ENCODE results near the gene ATG9B. TPM values are rescaled to one million over a fixed set of nuclear protein-coding genes. Genes with fewer than 3 reads are reported as not detected.

Gene ATG9B
- total and polyA plus RNA-seq, 10 donors = 0.66 to 3.8 (median 2.4) TPM

- peaks cover 0 to 62% (median 25%) of the 10 kb centered on the region in 7 donors for H3K27me3 ChIP-seq (replicated peaks in 1 of 7)
- peak; percentile 94 for DNase-seq
- H3K36me3 ChIP-seq = peaks cover 0 to 24% (median 0%) of the 10 kb centered on the region in 6 donors
- H3K4me3 ChIP-seq = peak overlapping the region in 7 of 8 donors; percentile 23 to 67 (median 34)
- intact Hi-C loops (cut with DNase I; ENCODE audit: low total_unique reads) = no loop called here
- TF ChIP-seq CTCF (IDR thresholded peaks at IDR 0.05 in 8 of 11, conservative IDR thresholded peaks at IDR 0.05 in 3 of 11) (peak; percentile 83 to 99 (median 96)), POLR2AphosphoS5 (IDR thresholded peaks at IDR 0.05) (peak; percentile 48 to 83 (median 57)), POLR2A (IDR thresholded peaks at IDR 0.05) (no peak)
- H3K4me1 ChIP-seq = peaks cover 21 to 67% (median 51%) of the 10 kb centered on the region in 6 donors
- peak overlapping the region in 3 of 8 donors; percentile 15 to 45 (median 37) for H3K27ac ChIP-seq
- H3K9me3 ChIP-seq = no peaks in the 10 kb centered on the region
- WGBS, 5 donors = 2 to 5% (median 4%) methylated on average over 33 to 34 of the region's 34 CpGs
Observed at GRCh38 chr7:151017953-151018420, 6.3 kb downstream of the ATG9B start.

DNA sequence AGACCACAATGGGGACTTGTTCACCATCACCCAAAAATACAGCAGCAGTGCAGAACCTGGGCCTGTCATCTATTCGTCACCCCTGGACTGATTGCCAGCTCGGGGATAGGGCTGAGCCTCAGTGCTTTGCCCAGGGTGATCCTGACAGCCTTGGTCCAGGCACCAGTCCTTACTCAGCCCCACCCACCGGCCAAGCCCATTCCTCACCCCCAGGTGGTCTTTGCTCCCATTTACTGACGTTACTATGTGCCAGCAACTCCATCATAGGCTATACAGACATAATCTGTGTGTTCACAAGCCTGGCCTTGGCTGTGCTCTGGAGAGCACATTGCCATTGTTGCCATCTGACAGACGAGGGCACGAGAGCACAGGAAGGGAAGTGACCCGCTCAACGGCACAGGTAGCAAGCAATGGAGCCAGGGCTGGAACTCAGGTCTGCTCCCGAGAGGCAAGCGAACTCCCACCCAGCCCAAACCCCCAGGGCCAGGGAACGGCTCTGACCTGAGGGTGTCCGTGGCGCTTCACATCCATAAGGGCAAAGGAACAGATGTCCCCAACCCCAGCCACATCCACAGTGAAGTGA, 6.8 kb downstream of the ATG9B start:
- Histone ChIP-seq H3K4me1 (peaks cover 26 to 72% (median 56%) of the 10 kb centered on the region in 6 donors), H3K4me3 (peak overlapping the region in 3 of 8 donors; percentile 32 to 67 (median 38)), H3K27me3 (replicated peaks in 1 of 7) (peaks cover 0 to 64% (median 25%) of the 10 kb centered on the region in 7 donors), H3K27ac (peak overlapping the region in 3 of 8 donors; percentile 15 to 45 (median 37)), H3K9me3 (no peaks in the 10 kb centered on the region), H3K36me3 (peaks cover 0 to 30% (median 0%) of the 10 kb centered on the region in 6 donors)
- TF ChIP-seq CTCF (IDR thresholded peaks at IDR 0.05 in 8 of 11, conservative IDR thresholded peaks at IDR 0.05 in 3 of 11) (no peak), POLR2AphosphoS5 (IDR thresholded peaks at IDR 0.05) (peak in 2 of 3 donors; percentile 3 to 27), POLR2A (IDR thresholded peaks at IDR 0.05) (peak in 1 of 3 donors; percentile 1)
- WGBS, 5 donors = 33 to 46% (median 42%) methylated on average over 12 to 13 of the region's 13 CpGs
- DNase-seq = no peak
- intact Hi-C loops (cut with DNase I; ENCODE audit: low total_unique reads) = no loop called here

DNA sequence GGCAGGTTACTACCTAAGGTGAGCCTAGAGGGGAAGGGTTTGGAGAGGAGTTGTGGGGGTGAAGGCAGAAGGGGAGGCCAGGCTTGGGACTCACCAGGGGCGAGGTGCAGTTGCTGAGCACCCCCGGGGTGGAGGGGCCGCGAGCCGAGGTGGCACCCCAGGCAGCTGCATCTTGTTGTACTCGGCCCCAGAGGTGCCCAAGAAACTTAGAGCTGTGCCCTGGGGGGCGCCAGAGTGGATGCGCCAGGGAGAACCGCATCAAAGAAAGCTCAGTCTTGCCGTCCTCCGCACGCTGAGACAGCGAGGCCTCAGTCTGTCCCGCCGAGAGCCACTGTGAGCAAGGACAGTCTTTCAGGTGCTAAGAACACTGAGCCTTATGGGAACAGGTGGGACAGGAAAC, 7.4 kb downstream of the ATG9B start:
- peaks cover 31 to 77% (median 61%) of the 10 kb centered on the region in 6 donors for H3K4me1 ChIP-seq
- no peaks in the 10 kb centered on the region for H3K9me3 ChIP-seq
- 77 to 87% (median 81%) methylated on average over 15 of the region's 15 CpGs for WGBS, 5 donors
- DNase-seq = no peak
- peak overlapping the region in 3 of 8 donors; percentile 14 to 45 (median 37) for H3K27ac ChIP-seq
- no peak overlapping the region for H3K4me3 ChIP-seq
- H3K36me3 ChIP-seq = peaks cover 0 to 30% (median 0%) of the 10 kb centered on the region in 6 donors
- H3K27me3 ChIP-seq (replicated peaks in 1 of 7) = peaks cover 0 to 64% (median 25%) of the 10 kb centered on the region in 7 donors
- intact Hi-C loops (cut with DNase I; ENCODE audit: low total_unique reads) = no loop called here
- TF ChIP-seq POLR2AphosphoS5 (IDR thresholded peaks at IDR 0.05) = peak; percentile 35 to 78 (median 58)
- no peak for TF ChIP-seq CTCF (IDR thresholded peaks at IDR 0.05 in 8 of 11, conservative IDR thresholded peaks at IDR 0.05 in 3 of 11)
- TF ChIP-seq POLR2A (IDR thresholded peaks at IDR 0.05) = peak in 1 of 3 donors; percentile 3

GRCh38 chr7:151016505-151016904, 7.8 kb downstream of the ATG9B start:
- no peak overlapping the region for H3K4me3 ChIP-seq
- H3K4me1 ChIP-seq = peaks cover 35 to 82% (median 63%) of the 10 kb centered on the region in 6 donors
- H3K36me3 ChIP-seq = peaks cover 0 to 33% (median 0%) of the 10 kb centered on the region in 6 donors
- H3K9me3 ChIP-seq = no peaks in the 10 kb centered on the region
- DNase-seq = no peak
- peaks cover 0 to 63% (median 25%) of the 10 kb centered on the region in 7 donors for H3K27me3 ChIP-seq (replicated peaks in 1 of 7)
- intact Hi-C loops (cut with DNase I; ENCODE audit: low total_unique reads) = no loop called here
- TF ChIP-seq POLR2A (IDR thresholded peaks at IDR 0.05) (no peak), POLR2AphosphoS5 (IDR thresholded peaks at IDR 0.05) (no peak), CTCF (IDR thresholded peaks at IDR 0.05 in 8 of 11, conservative IDR thresholded peaks at IDR 0.05 in 3 of 11) (no peak)
- H3K27ac ChIP-seq = peak overlapping the region in 2 of 8 donors; percentile 37 to 45
- 74 to 91% (median 79%) methylated on average over 8 of the region's 8 CpGs for WGBS, 5 donors
